Upper lobe of left lung (tissue), 6 donors: ENCODE results near the gene BEX3. TPM values are rescaled to one million over a fixed set of nuclear protein-coding genes. Genes with fewer than 3 reads are reported as not detected.
"Not testable (repeated sequence)": the region's sequence is repeated elsewhere in the genome, so short reads cannot be mapped to it uniquely, and the experiment has no call there.

Experiments
- ATAC-seq, 2 donors: fragments of 200-7000 bp; cut with Tn5 transposase; one replicate each; pipeline ENCODE4 v1.9.1; 2022; ENCODE audit warnings: mild to moderate bottlenecking in 2 of 2, moderate library complexity in 2 of 2; ENCODE audit not compliant: low FRiP score in 2 of 2
- DNase-seq, 2 donors: peaks; one replicate each; pipeline ENCODE4 v3.0.0-alpha.2; 2019 to 2020
- H3K27ac ChIP-seq, 4 donors: fragments of 200-600 bp; sonication (generic); one replicate each; pipeline ENCODE4 v1.5.1; 2016 to 2019
- H3K27me3 ChIP-seq, 4 donors: fragments of 200-600 bp; sonication (generic); one replicate each; pipeline ENCODE4 v1.5.1; 2017 to 2019
- H3K36me3 ChIP-seq, 4 donors: fragments of 200-600 bp; sonication (generic); one replicate each; pipeline ENCODE4 v1.5.1; 2016 to 2019
- H3K4me1 ChIP-seq, 4 donors: fragments of 200-600 bp; sonication (generic); one replicate each; pipeline ENCODE4 v1.5.1; 2018 to 2019
- H3K4me3 ChIP-seq, 4 donors: fragments of 200-600 bp; sonication (generic); one replicate each; pipeline ENCODE4 v1.5.1; 2017 to 2019; ENCODE audit warnings: mild to moderate bottlenecking in 2 of 4, moderate library complexity in 1 of 4
- H3K9me3 ChIP-seq, 4 donors: fragments of 200-600 bp; sonication (generic); one replicate each; pipeline ENCODE4 v1.5.1; 2018 to 2019
- EP300 ChIP-seq, 4 donors: sonication (generic); formaldehyde crosslinking; IDR thresholded peaks; one replicate each; pipeline ENCODE4 v1.5.1; 2017; ENCODE audit warnings: antibody characterized with exemption in 4 of 4, control low read depth in 2 of 4
- POLR2A ChIP-seq, 4 donors: fragments of 450-650 bp; IDR thresholded peaks; one replicate each; pipeline ENCODE4 v1.5.1; 2016 to 2017; ENCODE audit warnings: antibody characterized with exemption in 4 of 4, mild to moderate bottlenecking in 2 of 4
- POLR2AphosphoS5 ChIP-seq, 2 donors: sonication (generic); formaldehyde crosslinking; IDR thresholded peaks; one replicate each; pipeline ENCODE4 v1.5.1; 2017; ENCODE audit warnings: antibody characterized with exemption in 2 of 2
- WGBS, 2 donors: methylation state at CpG; one replicate each; pipeline ENCODE4 v1.1.5; 2017 to 2018; 5-methylcytosine and 5-hydroxymethylcytosine counted together
- total RNA-seq, 6 donors: library from RNA; depleted of rRNA in 4 of 6; stranded (reverse); fragments of >200 nt in 4 of 6; gene quantifications; one replicate each; pipeline versions ENCODE4 v1.1.0 to v1.2.1, GENCODE V29; 2016 to 2021
- TF ChIP-seq, protein P1 (sequence below), 6 experiments: fragments of 450-650 bp in 4 of 6; fragments of 200-600 bp in 2 of 6; sonication (generic) in 2 of 6; IDR thresholded peaks; one replicate each; pipeline ENCODE4 v1.5.1; 2016 to 2019; ENCODE audit warnings: antibody characterized with exemption in 6 of 6
- donor health status: DM: no; HTN: no; CAD: no; lungs with moderate emphysema.
- donor health status: DM: no; HTN: yes; CAD: no; lungs with severe emphysema.

The BEX3 gene
- total RNA-seq, 6 donors from 2014 or later, result 89.4 to 204 (median 142) TPM

DNA sequence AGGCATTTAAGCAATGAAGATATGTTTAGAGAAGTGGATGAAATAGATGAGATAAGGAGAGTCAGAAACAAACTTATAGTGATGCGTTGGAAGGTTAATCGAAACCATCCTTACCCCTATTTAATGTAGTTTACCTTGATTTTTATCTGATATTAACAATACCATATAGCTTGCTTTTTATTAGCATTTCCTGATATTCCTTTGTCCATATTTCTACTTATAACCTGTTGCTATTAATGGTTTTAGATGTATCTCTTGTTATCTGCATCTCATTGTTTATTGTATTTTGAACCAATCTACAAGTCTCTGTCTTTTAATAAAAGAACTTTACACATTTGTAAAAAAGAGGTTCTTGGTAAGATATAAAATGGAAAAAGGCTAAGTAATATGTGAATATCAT lies 18.5 kb upstream of the BEX3 start:
- no peaks in the 10 kb centered on the region for H3K36me3 ChIP-seq
- peak overlapping the region in 1 of 4 donors; percentile 69 for H3K4me3 ChIP-seq
- 81 to 86% methylated on average over 2 of the region's 2 CpGs for WGBS, 2 donors
- no peaks in the 10 kb centered on the region for H3K27me3 ChIP-seq
- no peaks in the 10 kb centered on the region for H3K4me1 ChIP-seq
- H3K9me3 ChIP-seq, result no peaks in the 10 kb centered on the region
- TF ChIP-seq, protein P1, sequence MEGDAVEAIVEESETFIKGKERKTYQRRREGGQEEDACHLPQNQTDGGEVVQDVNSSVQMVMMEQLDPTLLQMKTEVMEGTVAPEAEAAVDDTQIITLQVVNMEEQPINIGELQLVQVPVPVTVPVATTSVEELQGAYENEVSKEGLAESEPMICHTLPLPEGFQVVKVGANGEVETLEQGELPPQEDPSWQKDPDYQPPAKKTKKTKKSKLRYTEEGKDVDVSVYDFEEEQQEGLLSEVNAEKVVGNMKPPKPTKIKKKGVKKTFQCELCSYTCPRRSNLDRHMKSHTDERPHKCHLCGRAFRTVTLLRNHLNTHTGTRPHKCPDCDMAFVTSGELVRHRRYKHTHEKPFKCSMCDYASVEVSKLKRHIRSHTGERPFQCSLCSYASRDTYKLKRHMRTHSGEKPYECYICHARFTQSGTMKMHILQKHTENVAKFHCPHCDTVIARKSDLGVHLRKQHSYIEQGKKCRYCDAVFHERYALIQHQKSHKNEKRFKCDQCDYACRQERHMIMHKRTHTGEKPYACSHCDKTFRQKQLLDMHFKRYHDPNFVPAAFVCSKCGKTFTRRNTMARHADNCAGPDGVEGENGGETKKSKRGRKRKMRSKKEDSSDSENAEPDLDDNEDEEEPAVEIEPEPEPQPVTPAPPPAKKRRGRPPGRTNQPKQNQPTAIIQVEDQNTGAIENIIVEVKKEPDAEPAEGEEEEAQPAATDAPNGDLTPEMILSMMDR (IDR thresholded peaks at IDR 0.05), result no peak
- TF ChIP-seq POLR2AphosphoS5 (IDR thresholded peaks at IDR 0.05) (no peak), EP300 (IDR thresholded peaks at IDR 0.05) (no peak), POLR2A (IDR thresholded peaks at IDR 0.05) (no peak)
- no peak for DNase-seq
- peak overlapping the region in 2 of 4 donors; percentile 90 to 91 for H3K27ac ChIP-seq
- ATAC-seq, result no peak

DNA sequence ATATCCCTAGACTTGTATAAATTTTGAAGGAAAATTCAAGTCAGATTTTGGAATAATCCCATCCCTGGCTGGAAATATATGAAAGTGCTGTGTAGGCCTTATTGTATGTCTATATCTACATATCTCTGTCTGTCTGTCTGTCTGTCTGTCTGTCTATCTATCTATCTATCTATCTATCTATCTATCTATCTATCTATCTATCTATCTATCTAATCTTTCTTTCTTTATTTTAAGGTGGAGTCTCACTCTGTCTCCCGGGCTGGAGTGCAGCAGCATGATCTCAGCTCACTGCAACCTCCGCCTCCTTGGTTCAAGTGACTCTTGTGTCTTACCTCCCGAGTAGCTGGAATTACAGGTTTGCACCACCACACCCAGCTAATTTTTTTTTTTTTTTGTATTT lies 16.7 kb upstream of the BEX3 start:
- H3K27ac ChIP-seq, ATAC-seq, H3K9me3 ChIP-seq, H3K4me3 ChIP-seq, H3K27me3 ChIP-seq, H3K4me1 ChIP-seq, DNase-seq, H3K36me3 ChIP-seq: not testable (repeated sequence)
- 81 to 90% methylated on average over 3 of the region's 3 CpGs for WGBS, 2 donors

DNA sequence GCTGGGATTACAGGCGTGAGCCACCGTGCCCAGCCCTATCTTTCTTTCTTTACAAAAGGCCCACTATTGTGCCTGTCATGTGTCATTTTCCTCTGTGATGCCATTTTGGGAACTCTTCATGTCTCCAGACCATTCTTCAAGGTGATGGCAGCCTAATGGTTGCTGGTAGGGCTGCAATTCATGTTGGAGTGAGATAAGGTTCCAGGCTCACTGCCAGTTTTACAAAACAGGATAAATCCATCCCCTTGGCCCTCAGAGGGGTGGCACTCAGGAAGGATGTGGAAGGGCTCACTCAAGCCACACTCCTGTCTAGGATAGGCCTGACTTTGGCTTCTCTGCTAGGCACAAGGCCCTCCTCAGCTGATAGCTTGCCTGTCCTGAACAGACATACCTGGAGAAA lies 16.2 kb upstream of the BEX3 start:
- no peak overlapping the region for H3K4me3 ChIP-seq
- no peak for ATAC-seq
- no peaks in the 10 kb centered on the region for H3K4me1 ChIP-seq
- H3K9me3 ChIP-seq, result no peaks in the 10 kb centered on the region
- H3K27me3 ChIP-seq, result no peaks in the 10 kb centered on the region
- H3K27ac ChIP-seq, result peak overlapping the region in 1 of 4 donors; percentile 39
- DNase-seq, result no peak
- 36 to 84% methylated on average over 2 of the region's 2 CpGs for WGBS, 2 donors
- no peaks in the 10 kb centered on the region for H3K36me3 ChIP-seq
- TF ChIP-seq EP300 (IDR thresholded peaks at IDR 0.05) (no peak), POLR2AphosphoS5 (IDR thresholded peaks at IDR 0.05) (peak in 1 of 2 donors; percentile 11)

DNA sequence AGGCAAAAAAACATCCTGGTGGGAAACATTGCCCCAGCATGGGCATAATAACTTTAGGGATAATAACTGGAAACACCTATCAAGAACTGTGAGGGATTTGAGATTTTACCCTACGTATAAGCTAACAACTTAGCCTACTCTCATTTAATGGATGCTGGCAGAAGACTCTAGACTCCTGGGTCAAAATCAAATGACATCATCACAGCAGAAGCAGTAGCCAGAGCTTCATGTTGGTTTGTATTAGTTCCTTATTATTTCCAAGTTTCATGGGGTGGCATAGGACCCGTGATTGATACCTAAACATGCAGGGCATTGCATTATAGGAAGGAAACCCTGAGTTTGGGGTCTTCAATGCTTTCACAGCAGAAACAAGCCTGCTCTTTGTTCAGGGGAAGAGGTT lies 15.4 kb upstream of the BEX3 start:
- ATAC-seq (no peak), DNase-seq (no peak)
- peak overlapping the region in 2 of 4 donors; percentile 14 to 39 for H3K27ac ChIP-seq
- H3K36me3 ChIP-seq, result no peaks in the 10 kb centered on the region
- TF ChIP-seq, protein P1 (IDR thresholded peaks at IDR 0.05), result no peak
- TF ChIP-seq POLR2A (IDR thresholded peaks at IDR 0.05) (no peak), EP300 (IDR thresholded peaks at IDR 0.05) (no peak), POLR2AphosphoS5 (IDR thresholded peaks at IDR 0.05) (no peak)
- H3K4me1 ChIP-seq, result no peaks in the 10 kb centered on the region
- H3K9me3 ChIP-seq, result no peaks in the 10 kb centered on the region
- H3K27me3 ChIP-seq, result no peaks in the 10 kb centered on the region
- WGBS, 2 donors, result 42 to 56% methylated on average over 2 of the region's 2 CpGs
- no peak overlapping the region for H3K4me3 ChIP-seq

DNA sequence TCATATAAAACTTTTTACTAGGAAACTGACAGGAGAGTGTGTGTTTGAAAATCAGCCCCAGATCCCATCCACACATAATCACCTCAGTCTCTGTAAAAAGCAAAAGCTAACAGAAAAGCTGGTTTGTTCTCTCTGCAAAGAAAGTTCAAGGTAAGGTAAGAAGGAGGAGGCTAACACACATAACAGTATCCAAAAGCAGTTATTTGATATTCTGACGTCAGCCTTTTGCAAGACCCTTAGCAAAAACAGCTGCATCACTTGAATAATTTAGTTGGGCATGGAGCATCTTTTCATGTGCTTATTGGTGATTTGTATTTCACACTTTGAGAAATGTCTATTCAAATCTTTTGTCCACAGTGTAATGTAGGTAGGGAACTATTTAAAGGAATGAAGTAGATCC lies 14.5 kb upstream of the BEX3 start:
- Histone ChIP-seq H3K9me3 (no peaks in the 10 kb centered on the region), H3K27me3 (no peaks in the 10 kb centered on the region), H3K27ac (no peak overlapping the region), H3K4me1 (no peaks in the 10 kb centered on the region), H3K36me3 (no peaks in the 10 kb centered on the region), H3K4me3 (no peak overlapping the region)
- WGBS, 2 donors, result 48 to 73% methylated on average over 1 of the region's 1 CpG
- DNase-seq (no peak), ATAC-seq (no peak)
- TF ChIP-seq POLR2AphosphoS5 (IDR thresholded peaks at IDR 0.05), result no peak
- TF ChIP-seq, protein P1 (IDR thresholded peaks at IDR 0.05), result no peak
- no peak for TF ChIP-seq EP300 (IDR thresholded peaks at IDR 0.05)
- no peak for TF ChIP-seq POLR2A (IDR thresholded peaks at IDR 0.05)

GRCh38 chrX:103362474-103362873 lies 13.9 kb upstream of the BEX3 start:
- WGBS, 2 donors, result 25 to 48% methylated on average over 1 of the region's 1 CpG
- H3K4me3 ChIP-seq, result no peak overlapping the region
- no peaks in the 10 kb centered on the region for H3K36me3 ChIP-seq
- no peaks in the 10 kb centered on the region for H3K9me3 ChIP-seq
- no peaks in the 10 kb centered on the region for H3K27me3 ChIP-seq
- DNase-seq (no peak), ATAC-seq (no peak)
- no peak for TF ChIP-seq POLR2A (IDR thresholded peaks at IDR 0.05)
- no peak for TF ChIP-seq POLR2AphosphoS5 (IDR thresholded peaks at IDR 0.05)
- no peak for TF ChIP-seq EP300 (IDR thresholded peaks at IDR 0.05)
- TF ChIP-seq, protein P1 (IDR thresholded peaks at IDR 0.05), result no peak
- no peaks in the 10 kb centered on the region for H3K4me1 ChIP-seq
- H3K27ac ChIP-seq, result no peak overlapping the region
